DND-41 (cell line): ENCODE data around the gene BAIAP2.

Experiments used
- EZH2 ChIP-seq: IDR thresholded peaks from 3 replicates; pipeline ENCODE4 v1.6.1; 2012; ENCODE audit warnings: borderline replicate concordance, low read depth, mild to moderate bottlenecking, moderate library complexity, low read length, inconsistent platforms; ENCODE audit not compliant: severe bottlenecking
- TF ChIP-seq, protein P1 (sequence below): IDR thresholded peaks from 2 replicates; pipeline ENCODE4 v1.5.1; 2012; ENCODE audit warnings: borderline replicate concordance, low read length, moderate library complexity, mild to moderate bottlenecking; ENCODE audit not compliant: poor library complexity, severe bottlenecking; ENCODE audit errors: extremely low read depth

- TF ChIP-seq, protein P1, sequence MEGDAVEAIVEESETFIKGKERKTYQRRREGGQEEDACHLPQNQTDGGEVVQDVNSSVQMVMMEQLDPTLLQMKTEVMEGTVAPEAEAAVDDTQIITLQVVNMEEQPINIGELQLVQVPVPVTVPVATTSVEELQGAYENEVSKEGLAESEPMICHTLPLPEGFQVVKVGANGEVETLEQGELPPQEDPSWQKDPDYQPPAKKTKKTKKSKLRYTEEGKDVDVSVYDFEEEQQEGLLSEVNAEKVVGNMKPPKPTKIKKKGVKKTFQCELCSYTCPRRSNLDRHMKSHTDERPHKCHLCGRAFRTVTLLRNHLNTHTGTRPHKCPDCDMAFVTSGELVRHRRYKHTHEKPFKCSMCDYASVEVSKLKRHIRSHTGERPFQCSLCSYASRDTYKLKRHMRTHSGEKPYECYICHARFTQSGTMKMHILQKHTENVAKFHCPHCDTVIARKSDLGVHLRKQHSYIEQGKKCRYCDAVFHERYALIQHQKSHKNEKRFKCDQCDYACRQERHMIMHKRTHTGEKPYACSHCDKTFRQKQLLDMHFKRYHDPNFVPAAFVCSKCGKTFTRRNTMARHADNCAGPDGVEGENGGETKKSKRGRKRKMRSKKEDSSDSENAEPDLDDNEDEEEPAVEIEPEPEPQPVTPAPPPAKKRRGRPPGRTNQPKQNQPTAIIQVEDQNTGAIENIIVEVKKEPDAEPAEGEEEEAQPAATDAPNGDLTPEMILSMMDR: no peak
- no peak for TF ChIP-seq EZH2
These were observed 90.7 kb downstream of the BAIAP2 start for GRCh38 chr17:81125573-81126081.
